AG04450 (cell line): ENCODE measurements around the gene ANKS1B. TPM values are rescaled to one million over a fixed set of nuclear protein-coding genes. Genes with fewer than 3 reads are reported as not detected.

Source experiments
- CTCF ChIA-PET: fragments of 300-600, 350-600 bp; formaldehyde crosslinking; extraction: SDS; loops from one replicate; lab custom pipeline; 2022; ENCODE audit warnings: antibody characterized with exemption, inconsistent platforms; lab: Charles Lee
- POLR2A ChIA-PET: fragments of 350-600 bp; formaldehyde crosslinking; extraction: SDS; loops from one replicate; lab custom pipeline; 2021; ENCODE audit warnings: antibody characterized with exemption, inconsistent platforms; lab: Yijun Ruan, JAX
- DNase-seq: peaks from one replicate; pipeline ENCODE4 v3.0.0-alpha.2; 2011; ENCODE audit warnings: low read depth, low spot score
- H3K27ac ChIP-seq: one replicate; pipeline ENCODE4 v1.5.1; 2012; ENCODE audit warnings: low read depth, low read length, control low read depth
- H3K27me3 ChIP-seq: one replicate; pipeline ENCODE4 v1.6.0; 2012; ENCODE audit warnings: low read length; ENCODE audit not compliant: control insufficient read depth, insufficient read depth
- H3K4me3 ChIP-seq: 2 replicates; pipeline ENCODE4 v1.5.1; 2011; ENCODE audit warnings: mild to moderate bottlenecking, low read depth, low read length, control low read depth
- H3K9me3 ChIP-seq: 2 replicates; pipeline ENCODE4 v1.5.1; 2012; ENCODE audit warnings: low read length; ENCODE audit not compliant: control insufficient read depth, insufficient read depth
- polyA plus RNA-seq: library from polyadenylated mRNA; depleted of rRNA; stranded (reverse); fragments of >200 nt; gene quantifications from 2 replicates; pipeline ENCODE4 v1.2.3, GENCODE V29; 2011
- TF ChIP-seq, protein P1 (sequence below): IDR thresholded peaks from 2 replicates; pipeline ENCODE4 v1.5.1; 2011; ENCODE audit warnings: low read depth, low read length, control low read depth, inconsistent platforms

Gene ANKS1B
- polyA plus RNA-seq, 1 experiment: 0.22 TPM

DNA sequence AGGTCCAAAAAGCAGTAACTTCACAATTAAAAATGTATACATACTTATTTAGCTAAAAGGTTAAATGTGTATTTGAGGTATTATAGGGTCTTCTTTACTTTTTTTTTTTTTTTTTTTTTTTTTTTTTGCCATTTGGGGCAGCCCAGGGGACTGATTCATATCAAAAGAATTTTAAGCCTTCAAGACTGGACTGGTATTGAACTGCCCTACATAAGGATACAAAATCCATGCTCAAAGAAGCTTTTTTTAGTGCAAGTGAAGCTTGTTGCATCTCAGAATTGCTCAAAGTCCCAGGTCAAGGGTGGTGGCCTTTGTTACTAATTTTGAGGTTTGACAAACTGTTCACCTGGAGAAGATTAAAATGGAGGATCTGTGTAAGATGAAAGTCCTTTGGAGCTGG lies 1215.7 kb downstream of the ANKS1B start:
- no peaks in the 10 kb centered on the region for H3K9me3 ChIP-seq
- DNase-seq: no peak
- TF ChIP-seq, protein P1, sequence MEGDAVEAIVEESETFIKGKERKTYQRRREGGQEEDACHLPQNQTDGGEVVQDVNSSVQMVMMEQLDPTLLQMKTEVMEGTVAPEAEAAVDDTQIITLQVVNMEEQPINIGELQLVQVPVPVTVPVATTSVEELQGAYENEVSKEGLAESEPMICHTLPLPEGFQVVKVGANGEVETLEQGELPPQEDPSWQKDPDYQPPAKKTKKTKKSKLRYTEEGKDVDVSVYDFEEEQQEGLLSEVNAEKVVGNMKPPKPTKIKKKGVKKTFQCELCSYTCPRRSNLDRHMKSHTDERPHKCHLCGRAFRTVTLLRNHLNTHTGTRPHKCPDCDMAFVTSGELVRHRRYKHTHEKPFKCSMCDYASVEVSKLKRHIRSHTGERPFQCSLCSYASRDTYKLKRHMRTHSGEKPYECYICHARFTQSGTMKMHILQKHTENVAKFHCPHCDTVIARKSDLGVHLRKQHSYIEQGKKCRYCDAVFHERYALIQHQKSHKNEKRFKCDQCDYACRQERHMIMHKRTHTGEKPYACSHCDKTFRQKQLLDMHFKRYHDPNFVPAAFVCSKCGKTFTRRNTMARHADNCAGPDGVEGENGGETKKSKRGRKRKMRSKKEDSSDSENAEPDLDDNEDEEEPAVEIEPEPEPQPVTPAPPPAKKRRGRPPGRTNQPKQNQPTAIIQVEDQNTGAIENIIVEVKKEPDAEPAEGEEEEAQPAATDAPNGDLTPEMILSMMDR: no peak
- ChIA-PET CTCF (interaction anchor here (0.7 to 1.1 kb wide), 3 partner anchors 27 to 47 kb away, joined by 3 to 5 read pairs (median 3); no protein-coding TSS in a partner anchor), POLR2A (no interaction called here)
- no peak overlapping the region for H3K27ac ChIP-seq
- H3K4me3 ChIP-seq: no peak overlapping the region
- peaks cover 8% of the 10 kb centered on the region for H3K27me3 ChIP-seq

DNA sequence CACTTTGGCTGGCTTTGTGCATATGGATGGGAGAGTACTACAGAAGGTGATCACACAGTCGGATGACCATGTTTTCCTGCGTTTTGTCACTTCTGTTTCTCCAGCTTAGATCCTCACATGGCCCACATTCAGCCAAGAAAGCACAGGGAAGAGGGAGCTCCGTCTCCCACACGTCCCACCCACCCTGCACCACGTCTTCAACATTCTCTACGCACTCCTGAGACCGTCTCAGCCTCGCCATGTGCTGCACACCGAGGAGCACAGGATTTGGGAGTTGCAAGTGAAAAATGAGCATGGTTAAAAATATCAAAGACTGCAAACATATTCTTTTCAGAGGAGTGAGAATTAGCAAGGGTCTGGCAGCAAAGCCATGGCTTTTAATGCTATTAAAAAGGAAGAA lies 1217.5 kb downstream of the ANKS1B start:
- POLR2A ChIA-PET: no interaction called here
- Histone ChIP-seq H3K27me3 (peaks cover 6% of the 10 kb centered on the region), H3K4me3 (no peak overlapping the region), H3K9me3 (no peaks in the 10 kb centered on the region), H3K27ac (no peak overlapping the region)
- TF ChIP-seq, protein P1: no peak
- no peak for DNase-seq
- CTCF ChIA-PET: no interaction called here

DNA sequence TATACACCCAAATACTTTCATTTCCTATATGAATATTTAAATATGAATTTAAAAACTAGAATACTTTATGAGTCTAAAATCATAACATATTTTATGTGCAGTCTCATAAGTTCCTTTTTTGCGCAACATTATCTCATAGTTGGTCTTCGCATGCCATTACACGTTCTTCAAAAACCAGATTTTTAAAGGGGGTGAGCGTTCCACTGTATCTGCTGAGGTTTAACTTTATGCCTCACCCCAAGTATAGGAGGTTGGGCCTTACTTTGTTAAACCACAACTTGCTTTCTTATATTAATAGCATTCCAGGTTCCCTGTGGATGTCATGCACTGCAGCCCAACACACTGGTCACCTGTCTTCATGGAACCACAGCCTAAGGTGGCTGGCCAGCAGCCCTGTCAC lies 1221.1 kb downstream of the ANKS1B start:
- H3K27ac ChIP-seq: no peak overlapping the region
- H3K27me3 ChIP-seq: peaks cover 6% of the 10 kb centered on the region
- no peaks in the 10 kb centered on the region for H3K9me3 ChIP-seq
- CTCF ChIA-PET: no interaction called here
- DNase-seq: no peak
- POLR2A ChIA-PET: no interaction called here
- TF ChIP-seq, protein P1: no peak
- H3K4me3 ChIP-seq: no peak overlapping the region

DNA sequence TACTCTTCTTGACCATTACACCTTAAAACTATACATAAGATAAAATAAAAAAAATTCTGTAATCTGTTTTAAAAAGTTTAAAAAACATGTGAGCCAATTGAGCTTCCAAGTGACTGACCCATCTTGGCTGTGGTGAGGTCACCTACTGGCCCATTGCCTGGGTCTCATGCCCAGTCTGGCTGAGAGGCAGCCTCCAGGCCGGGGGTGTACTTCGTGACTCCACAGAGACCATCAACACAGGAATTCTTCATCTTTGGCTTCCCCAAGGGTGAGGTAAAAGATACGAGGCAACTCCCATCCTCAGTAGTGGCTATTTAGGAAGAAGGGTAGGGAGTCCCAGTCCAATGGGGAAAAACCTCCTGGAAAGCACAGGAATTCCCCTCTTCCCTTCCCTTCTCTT lies 1226.4 kb downstream of the ANKS1B start:
- DNase-seq: no peak
- TF ChIP-seq, protein P1: no peak

DNA sequence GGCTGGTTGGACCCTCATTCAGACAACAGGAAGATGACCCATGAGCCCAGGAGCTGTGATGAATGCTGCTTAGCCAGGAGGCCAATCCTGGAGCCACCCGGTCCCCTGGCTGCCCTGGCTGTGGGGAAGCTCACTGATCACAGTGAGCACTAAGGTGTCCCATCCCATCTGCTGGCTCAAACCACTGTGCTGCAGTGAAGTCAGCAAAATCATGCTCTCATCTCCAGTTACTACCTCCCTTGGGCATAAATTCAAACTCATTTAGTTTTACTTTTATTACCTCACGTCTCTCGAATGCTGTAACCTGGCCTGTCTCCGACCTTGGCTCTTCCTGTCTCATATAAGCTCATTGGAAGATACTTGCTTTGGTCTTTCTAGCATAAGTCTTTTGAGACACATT lies 1227.3 kb downstream of the ANKS1B start:
- POLR2A ChIA-PET: no interaction called here
- Histone ChIP-seq H3K27ac (no peak overlapping the region), H3K9me3 (no peaks in the 10 kb centered on the region), H3K4me3 (no peak overlapping the region), H3K27me3 (no peaks in the 10 kb centered on the region)
- CTCF ChIA-PET: no interaction called here
- TF ChIP-seq, protein P1: no peak
- DNase-seq: no peak

More for the DNA sequence above, 1226.4 kb downstream of the ANKS1B start:
- no peaks in the 10 kb centered on the region for H3K27me3 ChIP-seq
- no peak overlapping the region for H3K27ac ChIP-seq
- POLR2A ChIA-PET: no interaction called here
- no peaks in the 10 kb centered on the region for H3K9me3 ChIP-seq
- no peak overlapping the region for H3K4me3 ChIP-seq
- CTCF ChIA-PET: no interaction called here
